GM12865 (cell line): ENCODE measurements around the gene LIFR.

Experiments
- DNase-seq: peaks from one replicate; pipeline ENCODE4 v3.0.0; 2010; ENCODE audit warnings: low read depth
- H3K4me3 ChIP-seq: 2 replicates; pipeline ENCODE4 v1.5.1; 2011; ENCODE audit warnings: mild to moderate bottlenecking, low read depth, low read length, control low read depth
- CTCF ChIP-seq: IDR thresholded peaks from 2 replicates; pipeline ENCODE4 v1.5.1; 2011; ENCODE audit warnings: low read length, control low read depth, low read depth, inconsistent platforms; ENCODE audit not compliant: insufficient read depth; ENCODE audit errors: missing control alignments

Gene LIFR

GRCh38 chr5:38469707-38470267 is 86.7 kb downstream of the LIFR start:
- TF ChIP-seq CTCF: no peak
- no peak overlapping the region for H3K4me3 ChIP-seq
- no peak for DNase-seq

GRCh38 chr5:38468978-38469706 is 87.3 kb downstream of the LIFR start:
- H3K4me3 ChIP-seq: no peak overlapping the region
- TF ChIP-seq CTCF: no peak
- no peak for DNase-seq

GRCh38 chr5:38468202-38468673 is 88.2 kb downstream of the LIFR start:
- TF ChIP-seq CTCF: no peak
- H3K4me3 ChIP-seq: no peak overlapping the region
- no peak for DNase-seq

GRCh38 chr5:38467353-38468040 is 88.9 kb downstream of the LIFR start:
- no peak overlapping the region for H3K4me3 ChIP-seq
- DNase-seq: no peak
- TF ChIP-seq CTCF: no peak

GRCh38 chr5:38466424-38467189 is 89.8 kb downstream of the LIFR start:
- no peak overlapping the region for H3K4me3 ChIP-seq
- no peak for TF ChIP-seq CTCF
- no peak for DNase-seq

GRCh38 chr5:38465702-38466423 is 90.6 kb downstream of the LIFR start:
- H3K4me3 ChIP-seq: no peak overlapping the region
- no peak for TF ChIP-seq CTCF
- no peak for DNase-seq
